Parathyroid adenoma (tissue), 2 donors: ENCODE data around the gene PRXL2B.

ENCODE experiments used
- H2AFZ ChIP-seq: fragments of 300-600 bp; sonication (generic); one replicate; pipeline ENCODE4 v1.7.0; 2017; ENCODE audit warnings: antibody characterized with exemption, mild to moderate bottlenecking
- H3K27ac ChIP-seq: fragments of 300-600 bp; sonication (generic); one replicate; pipeline ENCODE4 v1.7.0; 2017
- H3K27me3 ChIP-seq: fragments of 300-600 bp; sonication (generic); one replicate; pipeline ENCODE4 v1.7.0; 2017; ENCODE audit warnings: low read length; ENCODE audit not compliant: control insufficient read depth, insufficient read depth
- H3K36me3 ChIP-seq: fragments of 300-600 bp; sonication (generic); one replicate; pipeline ENCODE4 v1.7.0; 2017; ENCODE audit warnings: low read length; ENCODE audit not compliant: control insufficient read depth, insufficient read depth
- H3K4me1 ChIP-seq: fragments of 300-600 bp; sonication (generic); one replicate; pipeline ENCODE4 v1.7.0; 2017; ENCODE audit warnings: control low read depth
- H3K4me2 ChIP-seq: fragments of 300-600 bp; sonication (generic); one replicate; pipeline ENCODE4 v1.7.0; 2017; ENCODE audit warnings: low read length
- H3K4me3 ChIP-seq: fragments of 300-600 bp; sonication (generic); one replicate; pipeline ENCODE4 v1.7.0; 2017; ENCODE audit warnings: low read depth, low read length
- H3K79me2 ChIP-seq: fragments of 300-600 bp; sonication (generic); one replicate; pipeline ENCODE4 v1.7.0; 2017; ENCODE audit warnings: control low read depth
- H3K9ac ChIP-seq: fragments of 300-600 bp; sonication (generic); one replicate; pipeline ENCODE4 v1.7.0; 2017; ENCODE audit warnings: mild to moderate bottlenecking
- H3K9me3 ChIP-seq: fragments of 300-600 bp; sonication (generic); one replicate; pipeline ENCODE4 v1.7.0; 2017; ENCODE audit warnings: low read length; ENCODE audit not compliant: control insufficient read depth
- TF ChIP-seq, protein P1 (sequence below): fragments of 300-600 bp; sonication (generic); IDR thresholded peaks from one replicate; pipeline ENCODE4 v1.7.0; 2017; ENCODE audit warnings: antibody characterized with exemption, mild to moderate bottlenecking
- donor health status: primary hyperparathyroidism.

PRXL2B gene

DNA sequence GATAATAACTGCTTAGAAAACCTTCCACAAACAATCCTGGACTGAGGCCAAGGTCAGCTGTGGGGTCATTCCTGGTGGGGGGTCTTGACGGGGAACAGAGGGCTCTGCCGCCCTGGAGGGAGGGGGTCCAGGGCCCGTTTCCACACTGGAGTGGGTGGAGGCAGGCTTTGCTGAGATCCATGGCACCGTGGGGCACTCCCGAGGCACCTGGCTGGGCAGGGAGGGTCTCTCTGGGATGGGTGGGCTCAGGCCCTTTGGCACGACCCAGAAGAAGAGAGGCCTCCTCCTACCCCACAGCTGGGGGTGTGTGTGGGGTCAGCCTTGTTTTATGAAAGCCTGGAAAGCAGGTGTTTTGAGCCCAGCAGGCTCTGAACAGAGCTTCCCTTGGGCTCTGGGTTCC is 41.2 kb downstream of the PRXL2B start:
- H3K9me3 ChIP-seq: no peaks in the 10 kb centered on the region
- H3K4me1 ChIP-seq: no peaks in the 10 kb centered on the region
- H3K4me3 ChIP-seq: no peak overlapping the region
- H3K27me3 ChIP-seq: no peaks in the 10 kb centered on the region
- no peak overlapping the region for H3K27ac ChIP-seq
- H3K36me3 ChIP-seq: no peaks in the 10 kb centered on the region
- no peak overlapping the region for H3K4me2 ChIP-seq
- H3K9ac ChIP-seq: no peak overlapping the region
- H2AFZ ChIP-seq: no peak overlapping the region
- TF ChIP-seq, protein P1, sequence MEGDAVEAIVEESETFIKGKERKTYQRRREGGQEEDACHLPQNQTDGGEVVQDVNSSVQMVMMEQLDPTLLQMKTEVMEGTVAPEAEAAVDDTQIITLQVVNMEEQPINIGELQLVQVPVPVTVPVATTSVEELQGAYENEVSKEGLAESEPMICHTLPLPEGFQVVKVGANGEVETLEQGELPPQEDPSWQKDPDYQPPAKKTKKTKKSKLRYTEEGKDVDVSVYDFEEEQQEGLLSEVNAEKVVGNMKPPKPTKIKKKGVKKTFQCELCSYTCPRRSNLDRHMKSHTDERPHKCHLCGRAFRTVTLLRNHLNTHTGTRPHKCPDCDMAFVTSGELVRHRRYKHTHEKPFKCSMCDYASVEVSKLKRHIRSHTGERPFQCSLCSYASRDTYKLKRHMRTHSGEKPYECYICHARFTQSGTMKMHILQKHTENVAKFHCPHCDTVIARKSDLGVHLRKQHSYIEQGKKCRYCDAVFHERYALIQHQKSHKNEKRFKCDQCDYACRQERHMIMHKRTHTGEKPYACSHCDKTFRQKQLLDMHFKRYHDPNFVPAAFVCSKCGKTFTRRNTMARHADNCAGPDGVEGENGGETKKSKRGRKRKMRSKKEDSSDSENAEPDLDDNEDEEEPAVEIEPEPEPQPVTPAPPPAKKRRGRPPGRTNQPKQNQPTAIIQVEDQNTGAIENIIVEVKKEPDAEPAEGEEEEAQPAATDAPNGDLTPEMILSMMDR: no peak
- no peaks in the 10 kb centered on the region for H3K79me2 ChIP-seq

DNA sequence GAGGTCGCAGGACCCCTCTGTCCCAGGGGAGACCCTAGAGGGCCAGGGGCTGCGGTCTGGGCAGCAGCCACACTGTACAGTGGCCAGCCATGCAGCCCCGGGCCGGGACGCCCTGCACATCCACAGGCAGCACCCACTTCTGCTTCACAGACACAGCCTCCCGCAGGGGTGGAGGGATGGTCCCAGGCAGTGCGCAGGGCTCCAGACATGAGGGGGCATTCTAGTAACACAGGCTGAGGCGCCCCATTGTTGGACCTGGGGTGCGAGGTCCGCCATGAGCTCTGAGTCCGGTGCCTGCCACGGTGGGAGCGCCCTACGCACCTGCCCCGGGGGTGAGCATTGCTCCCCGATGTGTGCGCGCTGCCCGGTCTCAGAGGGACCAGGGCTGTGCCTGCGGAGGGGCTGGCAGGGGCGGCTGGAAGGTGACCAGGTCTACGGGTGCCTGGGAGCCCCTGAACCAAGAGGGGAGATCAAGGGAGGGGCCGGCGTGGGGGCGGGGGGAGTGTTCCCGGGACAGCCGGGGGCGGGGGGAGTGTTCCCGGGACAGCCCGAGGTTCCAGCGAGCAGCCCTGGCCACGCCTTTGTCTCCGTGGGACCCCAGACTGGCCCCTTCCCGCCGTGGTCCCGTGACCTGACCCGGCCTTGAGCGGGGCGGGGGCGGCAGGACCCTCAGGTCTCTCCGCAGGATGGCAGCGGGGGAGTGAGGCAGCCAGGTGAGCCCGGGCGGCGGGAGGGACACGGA is 41.8 kb downstream of the PRXL2B start:
- Histone ChIP-seq H3K9me3 (no peaks in the 10 kb centered on the region), H3K9ac (no peak overlapping the region), H3K27ac (no peak overlapping the region), H3K79me2 (no peaks in the 10 kb centered on the region), H3K4me3 (no peak overlapping the region), H3K27me3 (no peaks in the 10 kb centered on the region), H3K36me3 (no peaks in the 10 kb centered on the region), H2AFZ (no peak overlapping the region), H3K4me2 (peak overlapping the region; percentile 47), H3K4me1 (no peaks in the 10 kb centered on the region)
- TF ChIP-seq, protein P1: no peak

DNA sequence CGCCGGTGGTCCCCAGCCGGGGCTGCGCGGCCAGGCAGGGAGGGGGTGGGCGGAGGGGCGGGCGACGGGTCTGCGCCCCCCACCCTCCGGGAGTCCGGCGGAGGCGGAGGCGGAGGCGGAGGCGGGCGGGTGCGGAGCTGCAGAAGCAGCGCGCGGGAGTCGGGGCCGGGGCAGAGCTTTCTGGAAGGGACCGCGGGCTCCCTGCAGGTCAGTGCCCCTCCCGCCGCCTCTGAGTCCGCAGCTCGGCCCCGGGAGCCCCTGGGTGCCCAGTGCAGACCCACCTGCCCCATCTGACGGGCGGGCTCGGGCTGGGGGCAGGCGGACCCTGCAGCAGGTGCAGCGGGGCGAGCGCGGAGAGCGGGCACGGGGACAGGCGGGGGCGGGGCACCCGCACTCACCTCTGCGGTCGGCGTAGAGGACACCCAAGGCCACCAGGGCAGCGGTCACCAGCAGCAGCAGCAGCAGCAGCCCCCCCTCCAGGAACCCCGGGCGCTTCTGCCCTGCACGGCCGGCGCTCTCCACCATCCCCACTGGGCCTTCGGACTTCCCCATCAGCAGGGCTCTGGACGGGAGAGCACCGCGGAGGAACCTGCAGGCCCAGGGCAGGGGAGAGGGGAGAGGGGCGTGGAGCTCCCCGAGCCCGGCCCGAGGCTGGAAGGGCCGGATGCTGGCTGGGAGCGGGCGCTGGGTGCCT is 42.5 kb downstream of the PRXL2B start:
- H3K79me2 ChIP-seq: no peaks in the 10 kb centered on the region
- H3K27ac ChIP-seq: no peak overlapping the region
- H3K9me3 ChIP-seq: no peaks in the 10 kb centered on the region
- no peaks in the 10 kb centered on the region for H3K27me3 ChIP-seq
- peak overlapping the region; percentile 47 for H3K4me2 ChIP-seq
- H3K36me3 ChIP-seq: no peaks in the 10 kb centered on the region
- no peak overlapping the region for H3K9ac ChIP-seq
- TF ChIP-seq, protein P1: no peak
- H2AFZ ChIP-seq: no peak overlapping the region
- H3K4me1 ChIP-seq: no peaks in the 10 kb centered on the region
- H3K4me3 ChIP-seq: no peak overlapping the region

DNA sequence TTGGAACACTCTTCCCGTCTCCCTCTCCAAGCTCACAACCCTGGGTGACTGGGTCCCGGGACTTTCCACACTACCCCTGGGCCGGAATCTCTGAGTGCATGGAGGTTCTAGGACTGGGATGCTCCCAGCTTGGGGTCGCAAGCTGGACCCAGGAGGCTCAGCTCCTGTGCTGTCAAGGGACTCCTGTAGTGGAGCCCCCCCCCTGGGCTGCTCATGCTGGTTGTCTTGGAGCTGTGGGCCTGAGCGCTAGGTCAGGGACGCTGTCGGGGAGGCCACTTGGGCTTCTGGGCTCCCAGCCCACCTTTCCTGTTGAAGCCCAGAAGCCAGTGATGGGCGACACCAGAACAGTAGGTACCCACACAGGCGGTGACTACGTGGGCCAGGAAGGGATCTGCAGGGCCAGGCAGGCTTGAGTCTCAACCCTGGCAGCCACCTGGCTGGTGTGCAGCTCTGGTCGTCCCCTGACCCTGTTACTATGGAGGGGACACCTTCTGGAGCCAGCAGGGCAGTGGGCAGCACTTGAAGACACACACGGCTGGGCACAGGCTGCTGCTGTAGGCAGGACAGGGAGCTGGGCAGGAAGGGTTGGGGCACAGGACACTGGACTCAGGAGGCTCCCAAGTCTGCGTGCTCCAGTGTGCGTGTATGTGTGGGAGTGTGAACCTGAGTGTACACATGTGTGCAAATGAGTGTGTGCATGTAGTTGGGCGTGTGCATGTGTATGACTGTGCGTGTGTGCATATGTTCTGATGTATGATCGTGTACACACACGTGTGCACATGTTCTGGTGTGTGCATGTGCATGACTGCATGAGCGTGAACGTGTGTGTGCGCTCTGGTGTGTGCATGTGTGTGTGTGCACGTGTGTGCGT is 43.3 kb downstream of the PRXL2B start:
- Histone ChIP-seq H3K79me2 (no peaks in the 10 kb centered on the region), H3K27ac (no peak overlapping the region), H3K9me3 (no peaks in the 10 kb centered on the region), H3K27me3 (no peaks in the 10 kb centered on the region), H2AFZ (no peak overlapping the region), H3K36me3 (no peaks in the 10 kb centered on the region), H3K4me1 (no peaks in the 10 kb centered on the region), H3K4me3 (no peak overlapping the region), H3K9ac (no peak overlapping the region), H3K4me2 (no peak overlapping the region)
- TF ChIP-seq, protein P1: no peak
